Right cardiac atrium (tissue), 5 donors: ENCODE measurements around the gene GSTT2B. TPM values are rescaled to one million over a fixed set of nuclear protein-coding genes. Genes with fewer than 3 reads are reported as not detected.
"Not testable (repeated sequence)": the region's sequence is repeated elsewhere in the genome, so short reads cannot be mapped to it uniquely, and the experiment has no call there.

Source experiments
- ATAC-seq, 2 donors: fragments of 200-7000 bp; cut with Tn5 transposase; one replicate each; pipeline versions ENCODE4 v1.8.0 to v1.9.1; 2020; ENCODE audit warnings: moderate library complexity in 2 of 2, mild to moderate bottlenecking in 1 of 2
- DNase-seq, 3 donors: peaks; one replicate each; pipeline ENCODE4 v3.0.0-alpha.2; 2020
- H3K27ac ChIP-seq: one replicate; pipeline ENCODE4 v1.5.1; 2013; ENCODE audit warnings: mild to moderate bottlenecking, low read length, control low read depth, moderate library complexity
- H3K27me3 ChIP-seq: one replicate; pipeline ENCODE4 v1.6.1; 2013; ENCODE audit not compliant: control insufficient read depth, insufficient read depth
- H3K4me1 ChIP-seq: one replicate; pipeline ENCODE4 v1.6.1; 2013; ENCODE audit warnings: low read length; ENCODE audit not compliant: control insufficient read depth, insufficient read depth
- H3K4me3 ChIP-seq: one replicate; pipeline ENCODE4 v1.5.1; 2013; ENCODE audit warnings: low read length, control low read depth
- H3K9me3 ChIP-seq: one replicate; pipeline ENCODE4 v1.6.1; 2013; ENCODE audit warnings: low read length; ENCODE audit not compliant: control insufficient read depth
- WGBS: extraction: QIAGEN DNeasy Blood & Tissue Kit; methylation state at CpG from one replicate; pipeline ENCODE4 v1.1.7; 2013; 5-methylcytosine and 5-hydroxymethylcytosine counted together
- intact Hi-C, 4 donors: fragments of 100-400 bp; cut with DNase I; formaldehyde crosslinking; loops; one replicate each; pipeline versions ENCODE4 v1.11.0 to v1.14.0; 2022 to 2023
- polyA plus RNA-seq: library from polyadenylated mRNA; stranded (reverse); fragments of 200-250 nt; gene quantifications from one replicate; pipeline ENCODE4 v1.2.3, GENCODE V29; 2013
- total RNA-seq, 4 donors: library from RNA; stranded (reverse); fragmentation: NEBNext Ultra II Directional; extraction: Animal tissue kit (Norgen Biotek cat#: 25700); gene quantifications; one replicate each; pipeline ENCODE4 v1.2.1, GENCODE V29; 2021
- donor health status: healthy with polysubstance abuse.
- donor health status: DM: no; HTN: yes; CAD: no.
- donor health status: DM: no; HTN: no; CAD: no.
- donor health status: DM: no; HTN: yes; CAD: no; lungs with severe emphysema.
- donor health status: DM: yes; HTN: yes; CAD: no.

The GSTT2B gene
- total and polyA plus RNA-seq, 5 donors = 2.9 to 11.1 (median 8.5) TPM

- DNase-seq (no peak), ATAC-seq (no peak)
- intact Hi-C loops = loop anchor here in 1 of 4 donors (5.0 kb wide), 1 partner anchor 245 kb away; no protein-coding TSS in a partner anchor
- Histone ChIP-seq H3K9me3 (no peaks in the 10 kb centered on the region), H3K4me3 (no peak overlapping the region), H3K27me3 (no peaks in the 10 kb centered on the region), H3K4me1 (peaks cover 2% of the 10 kb centered on the region), H3K27ac (no peak overlapping the region)
- 94% methylated on average over 9 of the region's 9 CpGs for WGBS
These were observed 48.6 kb downstream of the GSTT2B start for GRCh38 chr22:23912293-23912903.

- ATAC-seq = no peak
- no peaks in the 10 kb centered on the region for H3K27me3 ChIP-seq
- no peak overlapping the region for H3K27ac ChIP-seq
- intact Hi-C loops = loop anchor here in 1 of 4 donors (5.0 kb wide), 1 partner anchor 246 kb away; no protein-coding TSS in a partner anchor
- no peak for DNase-seq
- no peaks in the 10 kb centered on the region for H3K9me3 ChIP-seq
- H3K4me3 ChIP-seq = no peak overlapping the region
- WGBS = 92% methylated on average over 12 of the region's 12 CpGs
- H3K4me1 ChIP-seq = peaks cover 2% of the 10 kb centered on the region
These were observed 49.5 kb downstream of the GSTT2B start for GRCh38 chr22:23911318-23911980.

GRCh38 chr22:23910496-23911190 is 50.4 kb downstream of the GSTT2B start:
- Histone ChIP-seq H3K4me1 (peaks cover 2% of the 10 kb centered on the region), H3K27me3 (no peaks in the 10 kb centered on the region), H3K4me3 (no peak overlapping the region), H3K27ac (no peak overlapping the region), H3K9me3 (no peaks in the 10 kb centered on the region)
- intact Hi-C loops = loop anchor here in 1 of 4 donors (5.0 kb wide), 1 partner anchor 247 kb away; no protein-coding TSS in a partner anchor
- ATAC-seq (no peak), DNase-seq (no peak)
- WGBS = 85% methylated on average over 3 of the region's 3 CpGs

DNA sequence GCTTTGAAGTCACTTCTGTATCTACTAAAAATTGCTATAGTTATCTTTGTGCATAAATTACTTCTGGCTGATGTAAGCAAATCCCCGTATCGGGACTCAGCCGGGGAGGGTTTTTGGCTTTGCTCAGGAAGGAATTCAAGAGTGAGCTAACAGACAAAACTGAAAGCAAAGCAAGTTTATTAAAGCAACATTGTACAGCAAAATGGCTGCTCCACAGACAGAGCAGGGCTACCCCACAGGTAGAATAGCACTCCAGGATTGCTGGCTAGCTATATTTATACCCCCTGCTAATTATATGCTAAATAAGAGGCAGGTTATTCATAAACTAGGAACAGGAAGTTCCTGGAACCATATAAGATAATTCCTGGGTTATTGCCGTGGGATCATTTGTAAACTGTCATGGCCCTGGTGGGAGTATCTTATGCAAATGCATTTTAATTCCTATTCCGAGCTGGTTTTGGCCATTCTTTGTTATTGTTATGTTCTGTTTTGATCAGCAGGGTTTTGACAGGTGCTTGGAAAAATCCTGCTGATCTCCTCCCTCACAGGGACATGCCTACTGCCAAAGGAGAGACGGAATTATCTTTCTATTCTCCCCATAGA is 51.6 kb downstream of the GSTT2B start:
- intact Hi-C loops = no loop called here
- H3K4me3 ChIP-seq = no peak overlapping the region
- peaks cover 2% of the 10 kb centered on the region for H3K4me1 ChIP-seq
- DNase-seq (no peak), ATAC-seq (no peak)
- H3K9me3 ChIP-seq = no peaks in the 10 kb centered on the region
- no peak overlapping the region for H3K27ac ChIP-seq
- WGBS = 36% methylated on average over 6 of the region's 6 CpGs
- no peaks in the 10 kb centered on the region for H3K27me3 ChIP-seq

DNA sequence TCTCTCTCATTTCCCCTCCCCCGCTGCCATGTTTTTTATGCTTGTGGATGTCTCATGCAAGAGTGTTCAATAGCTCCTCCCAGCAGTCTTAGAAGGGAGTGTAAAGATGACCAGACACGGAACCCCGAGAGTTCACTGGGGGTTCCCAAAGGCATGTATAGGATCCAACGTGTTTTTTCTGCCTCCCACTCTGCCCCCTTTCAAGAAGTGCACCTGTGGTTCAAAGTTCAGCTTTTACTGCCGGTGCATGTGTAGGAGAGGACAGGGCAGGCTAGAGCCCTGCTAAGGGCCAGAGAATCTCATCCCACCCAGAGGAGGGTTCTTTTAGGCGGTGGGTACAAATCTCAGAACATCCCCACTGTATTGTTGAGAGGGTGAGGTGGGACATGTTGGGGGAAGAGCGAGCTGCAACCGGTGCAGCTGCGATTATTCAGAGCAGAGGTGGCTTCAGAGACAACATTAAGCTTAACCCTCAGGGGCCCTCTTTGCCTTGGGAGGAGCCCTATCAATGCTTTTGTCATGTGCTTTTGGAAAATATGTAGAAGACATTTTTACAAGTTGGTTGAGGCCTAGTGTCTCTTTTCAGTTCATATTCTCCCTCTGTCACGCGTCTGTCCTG is 52.3 kb downstream of the GSTT2B start:
- no peak for ATAC-seq
- no peak for DNase-seq
- Histone ChIP-seq H3K9me3 (no peaks in the 10 kb centered on the region), H3K4me3 (no peak overlapping the region), H3K4me1 (peaks cover 2% of the 10 kb centered on the region), H3K27ac (no peak overlapping the region), H3K27me3 (no peaks in the 10 kb centered on the region)
- WGBS = 71% methylated on average over 11 of the region's 11 CpGs
- intact Hi-C loops = no loop called here

DNA sequence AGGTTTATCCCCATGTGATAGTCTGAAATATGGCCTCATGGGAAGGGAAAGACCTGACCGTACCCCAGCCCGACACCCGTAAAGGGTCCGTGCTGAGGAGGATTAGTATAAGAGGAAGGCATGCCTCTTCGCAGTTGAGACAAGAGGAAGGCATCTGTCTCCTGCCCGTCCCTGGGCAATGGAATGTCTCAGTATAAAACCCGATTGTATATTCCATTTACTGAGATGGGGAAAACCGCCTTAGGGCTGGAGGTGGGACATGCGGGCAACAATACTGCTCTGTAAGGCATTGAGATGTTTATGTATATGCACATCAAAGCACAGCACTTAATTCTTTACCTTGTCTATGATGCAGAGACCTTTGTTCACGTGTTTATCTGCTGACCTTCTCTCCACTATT is 53.6 kb downstream of the GSTT2B start:
- WGBS = 67% methylated on average over 10 of the region's 10 CpGs
- ATAC-seq, DNase-seq, H3K27me3 ChIP-seq, H3K27ac ChIP-seq, H3K9me3 ChIP-seq, H3K4me1 ChIP-seq, H3K4me3 ChIP-seq, intact Hi-C loops: not testable (repeated sequence)

Other genes starting within 250 kb of the GSTT2B start
- gene ZNF70, start 210.1 kb downstream of the GSTT2B start, total RNA-seq = 1 to 10 TPM; 5.6 to 6.3 (median 6.1) TPM
- gene ZNF70, start 210.1 kb downstream of the GSTT2B start, polyA plus RNA-seq = 1.9 TPM
- under 1 TPM in 2 of 4 donors, not detected in 2; 0.40 to 0.41 TPM for gene VPREB3, start 206.8 kb downstream of the GSTT2B start, total RNA-seq
- 0.61 TPM for gene VPREB3, start 206.8 kb downstream of the GSTT2B start, polyA plus RNA-seq
- gene C22orf15, start 198.2 kb downstream of the GSTT2B start, total RNA-seq = under 1 TPM in 1 of 4 donors, not detected in 3; 0.21 TPM
- not detected for gene C22orf15, start 198.2 kb downstream of the GSTT2B start, polyA plus RNA-seq
- 1,000 to 10,000 TPM in 3 of 4 donors, 100 to 1,000 TPM in 1; 993 to 1,434 (median 1,175) TPM for gene CHCHD10, start 193.2 kb downstream of the GSTT2B start, total RNA-seq
- 1,153 TPM for gene CHCHD10, start 193.2 kb downstream of the GSTT2B start, polyA plus RNA-seq
- gene MMP11, start 188.3 kb downstream of the GSTT2B start, total RNA-seq = 10 to 100 TPM in 2 of 4 donors, 1 to 10 TPM in 2; 2.8 to 15.4 (median 11.5) TPM
- 5.9 TPM for gene MMP11, start 188.3 kb downstream of the GSTT2B start, polyA plus RNA-seq
- 10 to 100 TPM; 48.8 to 55.9 (median 49.4) TPM for gene SMARCB1, start 174.2 kb downstream of the GSTT2B start, total RNA-seq
- 41.1 TPM for gene SMARCB1, start 174.2 kb downstream of the GSTT2B start, polyA plus RNA-seq
- gene DERL3, start 122.2 kb downstream of the GSTT2B start, total RNA-seq = 10 to 100 TPM in 2 of 4 donors, 1 to 10 TPM in 2; 6.1 to 11.6 (median 9.2) TPM
- 5.0 TPM for gene DERL3, start 122.2 kb downstream of the GSTT2B start, polyA plus RNA-seq
- gene SLC2A11, start 103.3 kb downstream of the GSTT2B start, total RNA-seq = 10 to 100 TPM; 12.0 to 27.2 (median 21.0) TPM
- 23.4 TPM for gene SLC2A11, start 103.3 kb downstream of the GSTT2B start, polyA plus RNA-seq
- 100 to 1,000 TPM; 250 to 364 (median 272) TPM for gene MIF, start 66.8 kb downstream of the GSTT2B start, total RNA-seq
- gene MIF, start 66.8 kb downstream of the GSTT2B start, polyA plus RNA-seq = 369 TPM
- gene DDTL, start 5.7 kb upstream of the GSTT2B start, total RNA-seq = 1 to 10 TPM in 2 of 4 donors, not detected in 2; 1.5 to 2.4 TPM
- 2.7 TPM for gene DDTL, start 5.7 kb upstream of the GSTT2B start, polyA plus RNA-seq
- gene DDT, start 13.2 kb upstream of the GSTT2B start, total RNA-seq = 100 to 1,000 TPM; 125 to 175 (median 156) TPM
- 437 TPM for gene DDT, start 13.2 kb upstream of the GSTT2B start, polyA plus RNA-seq
- not detected for gene GSTT2, start 18.9 kb upstream of the GSTT2B start, total RNA-seq
- gene GSTT2, start 18.9 kb upstream of the GSTT2B start, polyA plus RNA-seq = 0.14 TPM
- gene GSTT4, start 44.3 kb upstream of the GSTT2B start, total RNA-seq = not detected
- gene GSTT4, start 44.3 kb upstream of the GSTT2B start, polyA plus RNA-seq = not detected
- 10 to 100 TPM; 34.7 to 48.6 (median 46.0) TPM for gene CABIN1, start 50.1 kb upstream of the GSTT2B start, total RNA-seq
- gene CABIN1, start 50.1 kb upstream of the GSTT2B start, polyA plus RNA-seq = 31.8 TPM
- gene SUSD2, start 220.3 kb upstream of the GSTT2B start, total RNA-seq = 1 to 10 TPM; 6.2 to 7.4 (median 7.3) TPM
- 6.7 TPM for gene SUSD2, start 220.3 kb upstream of the GSTT2B start, polyA plus RNA-seq